ENCODE results near the gene PDE1A. TPM values are rescaled to one million over a fixed set of nuclear protein-coding genes. Genes with fewer than 3 reads are reported as not detected.

Gene PDE1A
- total RNA-seq, 1 experiment from 2014 or later, result not detected

- intact Hi-C loops (cut with micrococcal nuclease; ENCODE audit: unreplicated experiment), result loop anchor here (10.0 kb wide), 1 partner anchor 802 kb away; no protein-coding TSS in a partner anchor
These were observed 244.4 kb downstream of the PDE1A start for GRCh38 chr2:182182436-182182835.

GRCh38 chr2:182181381-182181780 lies 245.5 kb downstream of the PDE1A start:
- H3K36me3 ChIP-seq (ENCODE audit: control insufficient read depth, insufficient read depth, low read length), result no peaks in the 10 kb centered on the region
- ChIA-PET CTCF (no interaction called here), POLR2A (no interaction called here)
- Mint-ChIP-seq H3K27ac (ENCODE audit: unreplicated experiment) (no peak overlapping the region), H3K9me3 (ENCODE audit: unreplicated experiment) (peaks cover 11% of the 10 kb centered on the region), H3K36me3 (ENCODE audit: insufficient read depth, unreplicated experiment) (no peaks in the 10 kb centered on the region), H3K4me3 (ENCODE audit: unreplicated experiment) (no peak overlapping the region), H3K4me1 (ENCODE audit: low read depth, unreplicated experiment) (no peaks in the 10 kb centered on the region), H3K27me3 (ENCODE audit: insufficient read depth, unreplicated experiment) (no peaks in the 10 kb centered on the region)
- no peaks in the 10 kb centered on the region for H3K27me3 ChIP-seq (replicated peaks; ENCODE audit: control insufficient read depth, insufficient read depth, low read length)
- no peaks in the 10 kb centered on the region for H3K4me1 ChIP-seq
- no peak for DNase-seq
- BruUV-seq (replicated peaks), result no TSS peak
- intact Hi-C loops (cut with micrococcal nuclease; ENCODE audit: unreplicated experiment), result loop anchor here (10.0 kb wide), 1 partner anchor 803 kb away; no protein-coding TSS in a partner anchor
- peaks cover 9% of the 10 kb centered on the region; the same call in 1 of the 2 replicates for H3K9me3 ChIP-seq
- H3K4me3 ChIP-seq (ENCODE audit: low read depth, low read length), result no peak overlapping the region
- TF ChIP-seq CTCF (IDR thresholded peaks at IDR 0.05; ENCODE audit: insufficient read depth in 1 of 2, low read depth in 1 of 2, low read length in 1 of 2, severe bottlenecking in 1 of 2, unreplicated experiment in 1 of 2), result no peak

More at GRCh38 chr2:182182436-182182835, 244.4 kb downstream of the PDE1A start:
- ChIA-PET CTCF (no interaction called here), POLR2A (no interaction called here)
- H3K4me3 Mint-ChIP-seq (ENCODE audit: unreplicated experiment), result no peak overlapping the region
- Histone ChIP-seq H3K9me3 (peaks cover 9% of the 10 kb centered on the region; the same call in 1 of the 2 replicates), H3K4me1 (no peaks in the 10 kb centered on the region), H3K27me3 (replicated peaks; ENCODE audit: control insufficient read depth, insufficient read depth, low read length) (no peaks in the 10 kb centered on the region), H3K36me3 (ENCODE audit: control insufficient read depth, insufficient read depth, low read length) (no peaks in the 10 kb centered on the region), H3K4me3 (ENCODE audit: low read depth, low read length) (no peak overlapping the region)
- no peaks in the 10 kb centered on the region for H3K36me3 Mint-ChIP-seq (ENCODE audit: insufficient read depth, unreplicated experiment)
- no peaks in the 10 kb centered on the region for H3K4me1 Mint-ChIP-seq (ENCODE audit: low read depth, unreplicated experiment)
- no peaks in the 10 kb centered on the region for H3K27me3 Mint-ChIP-seq (ENCODE audit: insufficient read depth, unreplicated experiment)
- DNase-seq, result no peak
- BruUV-seq (replicated peaks), result no TSS peak
- no peak for TF ChIP-seq CTCF (IDR thresholded peaks at IDR 0.05; ENCODE audit: insufficient read depth in 1 of 2, low read depth in 1 of 2, low read length in 1 of 2, severe bottlenecking in 1 of 2, unreplicated experiment in 1 of 2)
- H3K9me3 Mint-ChIP-seq (ENCODE audit: unreplicated experiment), result peaks cover 11% of the 10 kb centered on the region
- no peak overlapping the region for H3K27ac Mint-ChIP-seq (ENCODE audit: unreplicated experiment)

GRCh38 chr2:182179176-182179575 lies 247.7 kb downstream of the PDE1A start:
- Mint-ChIP-seq H3K9me3 (ENCODE audit: unreplicated experiment) (peaks cover 9% of the 10 kb centered on the region), H3K4me3 (ENCODE audit: unreplicated experiment) (no peak overlapping the region), H3K27ac (ENCODE audit: unreplicated experiment) (no peak overlapping the region), H3K27me3 (ENCODE audit: insufficient read depth, unreplicated experiment) (no peaks in the 10 kb centered on the region), H3K4me1 (ENCODE audit: low read depth, unreplicated experiment) (no peaks in the 10 kb centered on the region), H3K36me3 (ENCODE audit: insufficient read depth, unreplicated experiment) (no peaks in the 10 kb centered on the region)
- no peak for DNase-seq
- ChIA-PET POLR2A (no interaction called here), CTCF (no interaction called here)
- H3K27me3 ChIP-seq (replicated peaks; ENCODE audit: control insufficient read depth, insufficient read depth, low read length), result no peaks in the 10 kb centered on the region
- no peaks in the 10 kb centered on the region for H3K36me3 ChIP-seq (ENCODE audit: control insufficient read depth, insufficient read depth, low read length)
- TF ChIP-seq CTCF (IDR thresholded peaks at IDR 0.05; ENCODE audit: insufficient read depth in 1 of 2, low read depth in 1 of 2, low read length in 1 of 2, severe bottlenecking in 1 of 2, unreplicated experiment in 1 of 2), result no peak
- no TSS peak for BruUV-seq (replicated peaks)
- H3K9me3 ChIP-seq, result peaks cover 6% of the 10 kb centered on the region; the same call in 1 of the 2 replicates
- no peaks in the 10 kb centered on the region for H3K4me1 ChIP-seq
- intact Hi-C loops (cut with micrococcal nuclease; ENCODE audit: unreplicated experiment), result no loop called here
- H3K4me3 ChIP-seq (ENCODE audit: low read depth, low read length), result no peak overlapping the region
